ENCODE data around the gene TRIM16.
"Not testable (repeated sequence)": the region's sequence is repeated elsewhere in the genome, so short reads cannot be mapped to it uniquely, and the experiment has no call there.

Gene TRIM16

GRCh38 chr17:15615850-15616249 is 68.3 kb downstream of the TRIM16 start:
- not testable (repeated sequence) for DNase-seq (ENCODE audit: low read depth)

GRCh38 chr17:15613111-15613510 is 71.0 kb downstream of the TRIM16 start:
- DNase-seq (ENCODE audit: low read depth) = not testable (repeated sequence)

- not testable (repeated sequence) for DNase-seq (ENCODE audit: low read depth)
Observed at GRCh38 chr17:15592960-15593359, 91.2 kb downstream of the TRIM16 start.

- DNase-seq (ENCODE audit: low read depth) = not testable (repeated sequence)
Observed at GRCh38 chr17:15591986-15592385, 92.1 kb downstream of the TRIM16 start.

GRCh38 chr17:15590844-15591243 is 93.3 kb downstream of the TRIM16 start:
- not testable (repeated sequence) for DNase-seq (ENCODE audit: low read depth)

- DNase-seq (ENCODE audit: low read depth) = not testable (repeated sequence)
Observed at GRCh38 chr17:15589544-15590536, 94.3 kb downstream of the TRIM16 start.

GRCh38 chr17:15588017-15588416 is 96.1 kb downstream of the TRIM16 start:
- not testable (repeated sequence) for DNase-seq (ENCODE audit: low read depth)

GRCh38 chr17:15583313-15583712 is 100.8 kb downstream of the TRIM16 start:
- not testable (repeated sequence) for DNase-seq (ENCODE audit: low read depth)

GRCh38 chr17:15581462-15581861 is 102.6 kb downstream of the TRIM16 start:
- not testable (repeated sequence) for DNase-seq (ENCODE audit: low read depth)

Data from fibroblast of the conjunctiva (primary cell).